Epidermal melanocyte (primary cell): ENCODE data around the gene PLEKHF1.

Experiments
- DNase-seq: peaks from one replicate; pipeline ENCODE4 v3.0.0; 2011; ENCODE audit warnings: low spot score; ENCODE audit not compliant: insufficient read length

Gene PLEKHF1

DNA sequence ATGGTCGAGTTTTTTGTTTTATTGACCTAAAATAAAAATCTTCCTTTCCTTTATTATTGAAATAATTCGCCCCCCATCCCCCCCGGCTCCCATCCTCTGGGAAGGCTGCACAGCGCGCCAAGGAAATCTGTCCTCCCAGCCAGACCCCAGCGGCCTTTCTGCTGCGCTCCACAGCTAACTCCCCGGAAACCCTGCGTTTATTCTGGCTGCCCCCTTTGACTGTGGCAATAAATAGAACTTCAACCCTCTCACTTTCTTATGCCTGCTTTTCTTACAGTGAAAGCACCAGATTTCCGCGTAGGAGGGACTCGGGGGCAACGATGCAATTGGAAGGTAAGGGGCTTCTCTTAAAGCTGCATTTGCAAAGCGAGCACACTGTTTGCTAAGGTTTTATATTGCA lies 59.5 kb downstream of the PLEKHF1 start:
- DNase-seq, result no peak
